D341Med (cell line): Measurements from ENCODE around the gene AKT1.
"Not testable (repeated sequence)": the region's sequence is repeated elsewhere in the genome, so short reads cannot be mapped to it uniquely, and the experiment has no call there.

ENCODE experiments used
- DNase-seq: peaks from one replicate; pipeline ENCODE4 v3.0.0; 2012; ENCODE audit warnings: low spot score

AKT1 gene

GRCh38 chr14:104818714-104819161 is 23.2 kb upstream of the AKT1 start:
- no peak for DNase-seq

DNA sequence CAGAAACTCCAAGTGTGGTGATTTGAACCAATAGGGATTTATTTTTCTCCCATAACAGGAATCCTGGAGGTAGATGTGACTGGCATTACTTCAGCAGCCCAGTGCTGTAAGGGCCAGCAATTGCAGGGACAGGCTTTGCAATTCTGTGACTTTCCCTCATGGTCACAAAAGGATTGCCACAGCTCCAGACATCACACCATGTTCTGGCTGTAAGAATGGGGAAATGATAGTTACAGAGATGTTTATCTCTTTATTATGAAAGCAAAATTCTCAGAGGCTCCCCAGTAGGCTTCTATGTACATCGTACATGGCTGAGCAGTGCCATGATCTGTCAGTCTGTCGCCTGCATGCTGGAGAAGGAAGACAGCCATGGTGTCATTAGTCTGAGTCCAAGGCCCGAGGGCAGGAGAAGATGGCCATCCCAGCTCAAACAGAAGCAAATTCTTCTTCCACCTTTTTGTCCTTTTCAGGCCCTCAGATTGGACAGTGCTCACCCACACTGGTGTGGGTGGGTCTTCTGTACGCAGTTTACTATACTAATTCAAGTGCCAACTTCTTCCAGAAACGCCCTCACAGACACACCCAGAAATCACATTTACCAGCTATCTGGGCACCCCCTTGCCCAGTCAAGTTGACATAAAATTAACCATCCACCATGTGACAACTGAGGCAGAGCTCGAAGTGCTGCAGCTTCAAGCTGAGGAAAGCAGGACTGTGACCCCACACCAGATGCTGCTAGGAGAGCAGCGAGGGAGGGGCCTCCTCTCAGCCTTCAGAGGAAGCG is 22.6 kb upstream of the AKT1 start:
- DNase-seq, result no peak

- DNase-seq, result no peak
Measured at GRCh38 chr14:104816616-104816884, 21.0 kb upstream of the AKT1 start.

- DNase-seq, result not testable (repeated sequence)
Measured at GRCh38 chr14:104814701-104815100, 19.2 kb upstream of the AKT1 start.

- no peak for DNase-seq
Measured at GRCh38 chr14:104813286-104813685, 17.7 kb upstream of the AKT1 start.

DNA sequence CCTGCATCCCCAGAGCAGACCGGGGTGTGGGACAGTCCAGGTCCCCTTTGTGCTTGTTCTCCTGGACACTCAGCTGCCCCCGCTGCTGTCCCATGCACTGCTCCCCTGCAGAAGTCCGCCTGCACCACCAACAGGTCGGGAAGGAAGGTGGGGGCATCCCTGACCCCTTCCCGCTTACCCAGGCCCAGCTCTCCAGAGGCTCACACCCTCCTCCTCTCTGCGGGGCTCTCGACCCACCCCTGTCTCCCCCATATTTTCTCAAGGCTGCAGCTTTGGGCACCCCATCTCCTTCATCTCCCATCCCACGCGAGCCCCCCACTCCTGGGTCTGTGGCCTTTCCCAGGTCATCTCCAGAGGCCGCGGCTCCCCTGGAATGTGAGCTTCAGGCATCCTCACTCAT is 14.8 kb upstream of the AKT1 start:
- DNase-seq, result no peak

DNA sequence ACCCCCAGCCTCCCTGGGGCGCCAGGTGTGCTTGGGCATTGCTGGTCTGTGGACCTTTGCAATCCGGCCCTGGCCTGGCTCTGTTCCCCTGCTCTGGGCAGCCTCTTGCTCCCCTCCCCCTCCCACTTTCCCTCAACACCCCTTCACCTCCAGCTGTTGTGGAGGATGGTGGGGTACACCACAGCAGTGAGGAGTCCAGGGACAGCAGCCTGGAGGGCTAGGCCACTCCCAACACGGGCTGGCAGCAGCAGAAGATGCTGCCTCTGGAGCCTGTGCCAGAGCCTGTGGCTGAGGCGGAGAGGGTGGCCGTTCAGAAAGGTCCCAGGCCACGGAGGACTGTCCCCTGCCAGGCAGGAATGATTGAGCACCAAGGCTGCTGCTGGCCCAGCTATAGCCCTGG is 12.9 kb upstream of the AKT1 start:
- DNase-seq, result no peak

GRCh38 chr14:104806625-104807465 is 11.3 kb upstream of the AKT1 start:
- no peak for DNase-seq

- no peak for DNase-seq
Measured at GRCh38 chr14:104805941-104806624, 10.5 kb upstream of the AKT1 start.

GRCh38 chr14:104805326-104805678 is 9.8 kb upstream of the AKT1 start:
- no peak for DNase-seq

DNA sequence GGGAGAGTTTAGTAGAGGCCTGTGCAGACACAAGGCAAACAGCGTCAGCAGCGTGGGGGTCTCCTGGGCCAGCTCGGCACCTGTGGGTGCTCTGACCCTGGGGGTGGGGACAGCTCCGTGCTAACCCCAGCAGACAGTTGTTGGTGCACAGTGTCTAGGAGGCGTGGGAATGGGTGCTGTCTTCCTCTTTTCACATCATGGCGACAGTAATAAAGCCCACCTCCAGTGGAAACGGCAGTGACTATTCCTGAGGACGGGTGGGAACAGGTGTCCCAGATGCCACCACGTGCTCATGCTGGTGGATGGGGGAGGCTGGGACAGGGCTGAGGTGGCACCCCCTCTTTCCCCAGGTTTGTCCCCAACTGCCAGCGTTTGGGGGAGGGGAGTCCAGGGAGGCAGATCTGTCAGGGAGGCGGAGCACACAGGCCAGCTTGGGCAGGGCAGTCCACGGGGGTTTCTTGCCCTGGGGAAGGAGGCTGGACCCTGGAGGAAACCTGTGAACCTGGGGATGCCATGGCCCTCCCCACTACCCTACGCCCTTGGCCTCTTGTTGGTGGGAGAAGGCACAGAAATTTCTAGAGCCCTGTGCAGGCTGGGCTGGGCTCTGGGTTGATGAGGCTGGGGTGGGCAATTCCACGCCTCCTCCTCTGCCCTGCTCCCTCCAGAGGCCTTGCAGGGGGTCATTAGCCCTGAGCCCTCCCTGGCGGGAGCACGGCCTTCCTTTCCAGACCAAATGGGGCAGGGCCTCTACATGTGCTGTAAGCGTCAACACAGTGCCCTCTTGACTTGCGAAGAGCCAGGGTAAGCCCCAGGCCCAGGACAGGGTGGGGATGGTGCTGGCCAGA is 9.2 kb upstream of the AKT1 start:
- DNase-seq, result no peak

GRCh38 chr14:104803912-104804410 is 8.4 kb upstream of the AKT1 start:
- DNase-seq, result no peak

GRCh38 chr14:104803280-104803911 is 7.8 kb upstream of the AKT1 start:
- no peak for DNase-seq

DNA sequence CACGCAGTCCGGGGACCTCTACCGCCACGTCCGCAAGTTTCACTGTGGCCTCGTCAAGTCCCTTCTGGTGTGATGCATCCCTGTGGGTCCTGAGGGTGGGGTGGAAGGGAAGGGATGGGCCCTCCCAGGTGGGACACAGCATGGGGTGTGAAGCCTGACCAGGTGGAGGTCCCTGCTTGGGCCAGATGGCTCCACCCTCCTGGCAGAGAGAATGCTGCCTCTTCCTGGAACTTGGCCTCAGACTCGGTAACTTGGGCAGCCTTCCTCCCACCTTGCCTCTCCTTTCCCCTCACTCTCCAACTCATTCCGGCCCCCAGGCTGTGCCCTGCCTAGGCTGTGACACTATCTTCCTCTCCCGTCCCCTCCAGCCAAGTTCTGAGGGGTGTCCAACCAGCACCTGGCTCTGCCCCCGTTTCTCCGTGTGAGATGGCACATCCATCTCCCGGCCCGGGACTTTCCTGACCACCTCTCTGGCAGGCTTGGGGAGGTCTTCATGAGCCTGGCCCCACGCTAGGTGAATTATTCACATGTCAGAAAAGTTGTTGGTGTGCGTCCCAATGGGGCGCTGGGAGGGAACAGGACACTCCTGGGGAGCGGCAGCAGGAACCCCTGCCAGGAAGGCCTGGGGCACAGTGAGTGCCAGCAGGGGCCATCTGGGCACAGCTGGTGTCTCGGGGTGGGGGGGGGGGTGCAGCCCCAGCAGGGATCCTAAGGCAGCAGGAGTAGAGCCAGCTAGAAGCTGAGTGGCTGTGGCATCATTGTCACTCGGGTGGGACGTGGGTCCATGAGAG is 7.0 kb upstream of the AKT1 start:
- DNase-seq, result no peak

DNA sequence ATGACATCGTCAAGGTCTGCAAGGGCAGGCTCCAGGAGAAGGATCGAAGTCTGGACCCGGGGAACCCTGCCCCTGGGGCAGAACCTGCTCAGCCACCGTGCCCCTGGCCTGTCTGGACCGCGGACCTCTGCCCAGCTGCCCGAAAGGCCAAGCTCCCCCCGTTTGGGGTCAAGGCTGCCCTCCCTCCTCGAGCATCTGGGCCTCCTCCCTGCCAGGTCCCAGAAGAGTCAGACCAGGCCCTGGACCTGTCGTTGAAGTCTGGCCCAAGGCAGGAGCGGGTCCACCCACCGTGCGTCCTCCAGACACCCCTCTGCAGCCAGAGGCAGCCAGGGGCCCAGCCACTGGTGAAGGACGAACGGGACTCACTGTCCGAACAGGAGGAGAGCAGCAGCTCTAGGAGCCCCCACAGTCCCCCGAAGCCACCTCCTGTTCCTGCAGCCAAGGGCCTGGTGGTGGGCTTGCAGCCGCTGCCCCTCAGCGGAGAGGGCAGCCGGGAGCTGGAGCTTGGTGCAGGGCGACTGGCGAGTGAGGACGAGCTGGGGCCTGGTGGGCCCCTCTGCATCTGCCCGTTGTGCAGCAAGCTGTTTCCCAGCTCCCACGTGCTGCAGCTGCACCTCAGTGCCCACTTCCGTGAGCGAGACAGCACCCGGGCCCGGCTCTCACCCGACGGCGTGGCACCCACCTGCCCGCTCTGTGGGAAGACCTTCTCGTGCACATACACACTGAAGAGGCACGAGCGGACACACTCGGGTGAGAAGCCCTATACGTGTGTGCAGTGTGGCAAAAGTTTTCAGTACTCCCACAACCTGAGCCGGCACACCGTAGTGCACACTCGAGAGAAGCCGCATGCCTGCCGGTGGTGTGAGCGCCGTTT is 6.2 kb upstream of the AKT1 start:
- DNase-seq, result no peak

DNA sequence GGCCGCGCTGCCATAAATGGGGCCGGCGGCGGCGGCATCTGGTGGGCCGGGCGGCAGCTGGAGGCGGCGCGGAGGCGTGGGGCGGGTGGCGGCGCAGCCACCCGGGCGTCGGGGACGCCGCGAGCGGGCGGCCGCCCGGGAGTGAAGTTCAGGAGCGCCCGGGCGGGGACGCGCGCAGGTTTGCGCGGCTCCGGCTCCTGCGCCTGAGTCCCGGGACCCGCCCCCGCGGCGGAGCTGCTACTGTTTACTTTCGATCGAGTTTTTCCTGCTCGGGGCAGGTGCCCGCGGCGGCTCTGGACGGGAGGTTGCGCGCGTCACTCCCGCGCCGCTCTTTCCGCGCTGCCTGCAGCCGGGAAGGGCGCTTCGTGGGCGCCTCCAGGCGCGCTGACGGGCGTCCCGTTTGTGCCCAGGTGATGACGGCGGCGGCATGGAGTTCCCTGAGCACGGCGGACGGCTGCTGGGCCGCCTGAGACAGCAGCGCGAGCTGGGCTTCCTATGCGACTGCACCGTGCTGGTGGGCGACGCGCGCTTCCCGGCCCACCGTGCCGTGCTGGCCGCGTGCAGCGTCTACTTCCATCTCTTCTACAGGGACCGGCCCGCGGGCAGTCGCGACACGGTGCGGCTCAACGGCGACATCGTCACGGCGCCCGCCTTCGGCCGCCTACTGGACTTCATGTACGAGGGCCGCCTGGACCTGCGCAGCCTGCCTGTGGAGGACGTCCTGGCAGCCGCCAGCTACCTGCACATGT is 5.4 kb upstream of the AKT1 start, which contains the start of gene ZBTB42:
ZBTB42 (plus strand) TSS at position 331 of the 749 bp plus-strand sequence; CDS start at position 428, 97 bp downstream.
- DNase-seq, result peak; percentile 87

GRCh38 chr14:104800015-104800770 is 4.6 kb upstream of the AKT1 start:
- peak; percentile 80 for DNase-seq
